Upper lobe of left lung (tissue), 6 donors: ENCODE data around the gene SREBF1. TPM values are rescaled to one million over a fixed set of nuclear protein-coding genes. Genes with fewer than 3 reads are reported as not detected.

Experiments
- ATAC-seq, 2 donors: fragments of 200-7000 bp; cut with Tn5 transposase; one replicate each; pipeline ENCODE4 v1.9.1; 2022; ENCODE audit warnings: mild to moderate bottlenecking in 2 of 2, moderate library complexity in 2 of 2; ENCODE audit not compliant: low FRiP score in 2 of 2
- DNase-seq, 2 donors: peaks; one replicate each; pipeline ENCODE4 v3.0.0-alpha.2; 2019 to 2020
- H3K27ac ChIP-seq, 4 donors: fragments of 200-600 bp; sonication (generic); one replicate each; pipeline ENCODE4 v1.5.1; 2016 to 2019
- H3K27me3 ChIP-seq, 4 donors: fragments of 200-600 bp; sonication (generic); one replicate each; pipeline ENCODE4 v1.5.1; 2017 to 2019
- H3K36me3 ChIP-seq, 4 donors: fragments of 200-600 bp; sonication (generic); one replicate each; pipeline ENCODE4 v1.5.1; 2016 to 2019
- H3K4me1 ChIP-seq, 4 donors: fragments of 200-600 bp; sonication (generic); one replicate each; pipeline ENCODE4 v1.5.1; 2018 to 2019
- H3K4me3 ChIP-seq, 4 donors: fragments of 200-600 bp; sonication (generic); one replicate each; pipeline ENCODE4 v1.5.1; 2017 to 2019; ENCODE audit warnings: mild to moderate bottlenecking in 2 of 4, moderate library complexity in 1 of 4
- H3K9me3 ChIP-seq, 4 donors: fragments of 200-600 bp; sonication (generic); one replicate each; pipeline ENCODE4 v1.5.1; 2018 to 2019
- CTCF ChIP-seq, 6 experiments: fragments of 450-650 bp in 4 of 6; fragments of 200-600 bp in 2 of 6; sonication (generic) in 2 of 6; IDR thresholded peaks; one replicate each; pipeline ENCODE4 v1.5.1; 2016 to 2019; ENCODE audit warnings: antibody characterized with exemption in 6 of 6
- EP300 ChIP-seq, 4 donors: sonication (generic); formaldehyde crosslinking; IDR thresholded peaks; one replicate each; pipeline ENCODE4 v1.5.1; 2017; ENCODE audit warnings: antibody characterized with exemption in 4 of 4, control low read depth in 2 of 4
- POLR2A ChIP-seq, 4 donors: fragments of 450-650 bp; IDR thresholded peaks; one replicate each; pipeline ENCODE4 v1.5.1; 2016 to 2017; ENCODE audit warnings: antibody characterized with exemption in 4 of 4, mild to moderate bottlenecking in 2 of 4
- POLR2AphosphoS5 ChIP-seq, 2 donors: sonication (generic); formaldehyde crosslinking; IDR thresholded peaks; one replicate each; pipeline ENCODE4 v1.5.1; 2017; ENCODE audit warnings: antibody characterized with exemption in 2 of 2
- WGBS, 2 donors: methylation state at CpG; one replicate each; pipeline ENCODE4 v1.1.5; 2017 to 2018; 5-methylcytosine and 5-hydroxymethylcytosine counted together
- total RNA-seq, 6 donors: library from RNA; depleted of rRNA in 4 of 6; stranded (reverse); fragments of >200 nt in 4 of 6; gene quantifications; one replicate each; pipeline versions ENCODE4 v1.1.0 to v1.2.1, GENCODE V29; 2016 to 2021
- donor health status: DM: no; HTN: no; CAD: no; lungs with moderate emphysema.
- donor health status: DM: no; HTN: yes; CAD: no; lungs with severe emphysema.

The SREBF1 gene
- total RNA-seq, 6 donors from 2014 or later = 64.2 to 579 (median 123) TPM

- H3K9me3 ChIP-seq = no peaks in the 10 kb centered on the region
- H3K4me3 ChIP-seq = no peak overlapping the region
- peak in 1 of 2 donors; percentile 45 for DNase-seq
- H3K27me3 ChIP-seq = no peaks in the 10 kb centered on the region
- H3K36me3 ChIP-seq = peaks cover 0 to 17% (median 9%) of the 10 kb centered on the region in 4 donors
- H3K4me1 ChIP-seq = peaks cover 40 to 74% (median 60%) of the 10 kb centered on the region in 4 donors
- no peak for ATAC-seq
- 96% methylated on average over 8 of the region's 8 CpGs; no CpG with 5 or more reads in 1 of the 2 donors for WGBS, 2 donors
- no peak for TF ChIP-seq CTCF (IDR thresholded peaks at IDR 0.05)
- TF ChIP-seq EP300 (IDR thresholded peaks at IDR 0.05) = no peak
- TF ChIP-seq POLR2A (IDR thresholded peaks at IDR 0.05) = no peak
- TF ChIP-seq POLR2AphosphoS5 (IDR thresholded peaks at IDR 0.05) = no peak
- H3K27ac ChIP-seq = peak overlapping the region in 1 of 4 donors; percentile 88
Observed at GRCh38 chr17:17846645-17847044, 9.9 kb upstream of the SREBF1 start.

DNA sequence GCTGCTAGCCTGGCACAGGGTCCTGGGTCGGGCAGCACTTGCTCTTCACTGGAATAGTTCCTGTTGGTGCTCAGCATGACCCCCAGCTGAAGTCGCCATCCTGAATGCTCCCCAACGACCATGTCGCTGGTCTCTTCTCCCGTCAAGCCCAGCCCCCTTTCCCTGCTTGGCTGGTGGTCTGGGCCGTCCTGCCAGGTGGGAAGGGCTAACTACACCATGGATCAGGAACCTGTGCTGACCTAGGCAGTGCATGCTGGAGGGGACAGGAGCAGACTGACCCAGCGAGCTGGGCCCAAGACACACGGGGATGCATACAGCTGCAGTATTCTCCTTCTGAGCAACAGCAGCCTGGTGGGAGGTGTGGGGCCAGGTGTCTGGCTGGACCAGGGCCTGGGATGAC, 9.2 kb upstream of the SREBF1 start:
- no peak for TF ChIP-seq CTCF (IDR thresholded peaks at IDR 0.05)
- TF ChIP-seq POLR2A (IDR thresholded peaks at IDR 0.05) = no peak
- Histone ChIP-seq H3K9me3 (no peaks in the 10 kb centered on the region), H3K27ac (no peak overlapping the region), H3K4me3 (no peak overlapping the region), H3K4me1 (peaks cover 45 to 74% (median 61%) of the 10 kb centered on the region in 4 donors), H3K27me3 (no peaks in the 10 kb centered on the region), H3K36me3 (peaks cover 0 to 17% (median 9%) of the 10 kb centered on the region in 4 donors)
- ATAC-seq = no peak
- 93 to 94% methylated on average over 6 to 8 of the region's 8 CpGs for WGBS, 2 donors
- DNase-seq = no peak

DNA sequence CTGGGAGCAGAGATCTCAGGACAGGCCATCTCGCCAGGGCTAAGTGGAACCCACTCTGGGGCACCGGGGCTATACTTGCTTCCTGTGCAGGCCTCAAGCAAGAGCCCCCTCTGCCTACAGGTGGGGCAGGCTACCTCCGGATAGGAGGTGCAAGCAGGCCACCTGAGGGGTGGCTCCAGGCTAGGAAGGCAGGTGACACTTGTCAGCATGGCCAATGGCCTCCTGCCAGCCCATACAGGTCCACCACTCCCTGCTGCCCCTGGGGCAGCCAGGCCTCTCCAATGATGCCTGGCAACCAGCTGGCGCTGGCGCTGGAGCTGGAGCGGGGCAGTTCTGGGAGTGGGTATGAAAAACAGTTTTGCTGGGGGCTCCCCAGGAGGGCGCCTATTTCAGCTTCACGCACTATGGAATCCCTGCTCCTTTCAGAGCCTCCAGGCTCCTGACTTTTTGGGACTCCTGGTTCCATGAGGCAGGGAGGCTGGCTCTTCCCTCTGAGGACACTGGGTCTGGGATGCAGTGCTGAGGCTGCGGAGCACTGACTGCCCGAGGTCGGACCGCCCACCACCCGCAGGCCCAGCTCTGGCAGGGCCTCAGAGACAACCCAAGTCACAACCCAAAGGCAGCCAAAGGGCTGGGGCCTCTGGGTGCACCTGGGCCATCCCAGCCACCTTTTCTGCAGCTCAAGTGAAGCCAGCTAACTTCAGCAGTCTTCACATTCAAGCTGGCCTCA, 8.4 kb upstream of the SREBF1 start:
- Histone ChIP-seq H3K27ac (peak overlapping the region in 2 of 4 donors; percentile 31 to 45), H3K4me1 (peaks cover 44 to 73% (median 60%) of the 10 kb centered on the region in 4 donors)

GRCh38 chr17:17844500-17844899, 7.7 kb upstream of the SREBF1 start:
- H3K36me3 ChIP-seq = peaks cover 0 to 17% (median 9%) of the 10 kb centered on the region in 4 donors
- peak overlapping the region in 2 of 4 donors; percentile 99 for H3K27ac ChIP-seq
- no peak overlapping the region for H3K4me3 ChIP-seq
- no peaks in the 10 kb centered on the region for H3K27me3 ChIP-seq
- TF ChIP-seq EP300 (IDR thresholded peaks at IDR 0.05) = no peak
- TF ChIP-seq CTCF (IDR thresholded peaks at IDR 0.05) = no peak
- no peak for TF ChIP-seq POLR2A (IDR thresholded peaks at IDR 0.05)
- no peak for TF ChIP-seq POLR2AphosphoS5 (IDR thresholded peaks at IDR 0.05)
- H3K9me3 ChIP-seq = no peaks in the 10 kb centered on the region
- ATAC-seq (no peak), DNase-seq (no peak)
- peaks cover 41 to 71% (median 56%) of the 10 kb centered on the region in 4 donors for H3K4me1 ChIP-seq
- 91 to 95% methylated on average over 3 to 6 of the region's 6 CpGs for WGBS, 2 donors

More for the DNA sequence above, 8.4 kb upstream of the SREBF1 start:
- DNase-seq (peak; percentile 70 to 72), ATAC-seq (no peak)
- TF ChIP-seq CTCF (IDR thresholded peaks at IDR 0.05) (no peak), POLR2A (IDR thresholded peaks at IDR 0.05) (no peak), EP300 (IDR thresholded peaks at IDR 0.05) (no peak), POLR2AphosphoS5 (IDR thresholded peaks at IDR 0.05) (no peak)
- H3K9me3 ChIP-seq = no peaks in the 10 kb centered on the region
- WGBS, 2 donors = 73 to 82% methylated on average over 4 to 10 of the region's 13 CpGs
- peaks cover 0 to 17% (median 9%) of the 10 kb centered on the region in 4 donors for H3K36me3 ChIP-seq
- no peak overlapping the region for H3K4me3 ChIP-seq
- no peaks in the 10 kb centered on the region for H3K27me3 ChIP-seq
